Sigmoid colon (tissue), 7 donors: Measurements from ENCODE around the gene PAH. TPM values are rescaled to one million over a fixed set of nuclear protein-coding genes. Genes with fewer than 3 reads are reported as not detected.
"Not testable (repeated sequence)": the region's sequence is repeated elsewhere in the genome, so short reads cannot be mapped to it uniquely, and the experiment has no call there.

Experiments used
- DNase-seq: peaks from one replicate; pipeline ENCODE4 v3.0.0-alpha.2; 2019
- H3K27ac ChIP-seq, 4 donors: fragments of 200-600 bp; sonication (generic); one replicate each; pipeline ENCODE4 v1.5.1; 2016 to 2019; ENCODE audit warnings: mild to moderate bottlenecking in 1 of 4
- H3K27me3 ChIP-seq, 3 donors: fragments of 200-600 bp; sonication (generic); one replicate each; pipeline ENCODE4 v1.5.1; 2019; ENCODE audit warnings: mild to moderate bottlenecking in 1 of 3
- H3K36me3 ChIP-seq, 4 donors: fragments of 200-600 bp; sonication (generic); one replicate each; pipeline ENCODE4 v1.5.1; 2016 to 2019
- H3K4me1 ChIP-seq, 4 donors: fragments of 200-600 bp; sonication (generic); one replicate each; pipeline ENCODE4 v1.5.1; 2017 to 2019
- H3K4me3 ChIP-seq, 4 donors: fragments of 200-600 bp; sonication (generic); one replicate each; pipeline ENCODE4 v1.5.1; 2017 to 2019; ENCODE audit warnings: mild to moderate bottlenecking in 2 of 4, moderate library complexity in 1 of 4
- H3K9me3 ChIP-seq, 4 donors: fragments of 200-600 bp in 3 of 4; sonication (generic) in 3 of 4; one replicate each; pipeline versions ENCODE4 v1.5.1 to v1.6.1; 2013 to 2019
- CTCF ChIP-seq, 4 experiments: fragments of 450-650 bp in 3 of 4; fragments of 200-600 bp in 1 of 4; IDR thresholded peaks; one replicate each; pipeline ENCODE4 v1.5.1; 2016 to 2019; ENCODE audit warnings: antibody characterized with exemption in 4 of 4, mild to moderate bottlenecking in 3 of 4, moderate library complexity in 2 of 4
- EP300 ChIP-seq, 4 donors: sonication (generic); formaldehyde crosslinking; IDR thresholded peaks; one replicate each; pipeline ENCODE4 v1.6.1; 2017; ENCODE audit warnings: antibody characterized with exemption in 4 of 4
- POLR2A ChIP-seq, 2 donors: fragments of 450-650 bp; IDR thresholded peaks; one replicate each; pipeline ENCODE4 v1.6.1; 2016; ENCODE audit warnings: antibody characterized with exemption in 2 of 2, mild to moderate bottlenecking in 2 of 2, moderate library complexity in 2 of 2
- POLR2AphosphoS5 ChIP-seq, 4 donors: sonication (generic); formaldehyde crosslinking; IDR thresholded peaks; one replicate each; pipeline ENCODE4 v1.6.1; 2017; ENCODE audit warnings: antibody characterized with exemption in 4 of 4
- WGBS, 2 donors: extraction: QIAGEN DNeasy Blood & Tissue Kit; methylation state at CpG; one replicate each; pipeline ENCODE4 v1.1.7; 2013; 5-methylcytosine and 5-hydroxymethylcytosine counted together
- intact Hi-C: fragments of 100-400 bp; cut with DNase I; formaldehyde crosslinking; loops from one replicate; pipeline ENCODE4 v1.15.1; 2023
- polyA plus RNA-seq, 3 donors: library from polyadenylated mRNA; stranded (reverse); fragments of 200-250 nt; gene quantifications; one replicate each; pipeline ENCODE4 v1.2.3, GENCODE V29; 2013
- total RNA-seq, 4 donors: library from RNA; depleted of rRNA; stranded (reverse); fragments of >200 nt; gene quantifications; one replicate each; pipeline ENCODE4 v1.1.0, GENCODE V29; 2016
- donor health status: healthy with polysubstance abuse.
- donor health status: Bipolar disorder and iron deficiency.
- donor health status: healthy.

The PAH gene
- total and polyA plus RNA-seq, 7 donors: 0.19 to 1.1 (median 0.46) TPM; not detected in 3

- H3K4me1 ChIP-seq: no peaks in the 10 kb centered on the region
- WGBS, 2 donors: 44 to 75% methylated on average over 4 of the region's 4 CpGs
- no peaks in the 10 kb centered on the region for H3K27me3 ChIP-seq
- no peaks in the 10 kb centered on the region for H3K9me3 ChIP-seq
- intact Hi-C loops: no loop called here
- DNase-seq: no peak
- H3K36me3 ChIP-seq: no peaks in the 10 kb centered on the region
- TF ChIP-seq POLR2AphosphoS5 (IDR thresholded peaks at IDR 0.05): no peak
- no peak for TF ChIP-seq EP300 (IDR thresholded peaks at IDR 0.05)
- no peak for TF ChIP-seq CTCF (IDR thresholded peaks at IDR 0.05)
- TF ChIP-seq POLR2A (IDR thresholded peaks at IDR 0.05): no peak
- H3K4me3 ChIP-seq: no peak overlapping the region
- H3K27ac ChIP-seq: no peak overlapping the region
Measured at GRCh38 chr12:102849722-102850447, 67.2 kb downstream of the PAH start.

GRCh38 chr12:102848832-102849231 is 68.2 kb downstream of the PAH start:
- 89 to 90% methylated on average over 3 of the region's 3 CpGs for WGBS, 2 donors
- H3K36me3 ChIP-seq: no peaks in the 10 kb centered on the region
- TF ChIP-seq POLR2A (IDR thresholded peaks at IDR 0.05) (no peak), EP300 (IDR thresholded peaks at IDR 0.05) (no peak)
- intact Hi-C loops: no loop called here
- H3K9me3 ChIP-seq: no peaks in the 10 kb centered on the region
- H3K27ac ChIP-seq: no peak overlapping the region
- H3K4me1 ChIP-seq: no peaks in the 10 kb centered on the region
- no peaks in the 10 kb centered on the region for H3K27me3 ChIP-seq
- no peak overlapping the region for H3K4me3 ChIP-seq
- DNase-seq: no peak

GRCh38 chr12:102847131-102847530 is 69.9 kb downstream of the PAH start:
- Histone ChIP-seq H3K4me3 (no peak overlapping the region), H3K27me3 (no peaks in the 10 kb centered on the region), H3K36me3 (no peaks in the 10 kb centered on the region), H3K9me3 (no peaks in the 10 kb centered on the region), H3K4me1 (no peaks in the 10 kb centered on the region), H3K27ac (no peak overlapping the region)
- TF ChIP-seq POLR2AphosphoS5 (IDR thresholded peaks at IDR 0.05) (no peak), POLR2A (IDR thresholded peaks at IDR 0.05) (no peak), EP300 (IDR thresholded peaks at IDR 0.05) (no peak), CTCF (IDR thresholded peaks at IDR 0.05) (no peak)
- no peak for DNase-seq
- 78 to 82% methylated on average over 2 of the region's 2 CpGs for WGBS, 2 donors
- intact Hi-C loops: no loop called here

GRCh38 chr12:102833687-102834441 is 83.2 kb downstream of the PAH start:
- TF ChIP-seq POLR2A (IDR thresholded peaks at IDR 0.05) (no peak), POLR2AphosphoS5 (IDR thresholded peaks at IDR 0.05) (no peak), EP300 (IDR thresholded peaks at IDR 0.05) (no peak), CTCF (IDR thresholded peaks at IDR 0.05) (no peak)

GRCh38 chr12:102832826-102833225 is 84.2 kb downstream of the PAH start:
- intact Hi-C loops: not testable (repeated sequence)
- WGBS, 2 donors: 80 to 81% methylated on average over 22 to 24 of the region's 24 CpGs

More at GRCh38 chr12:102833687-102834441, 83.2 kb downstream of the PAH start:
- Histone ChIP-seq H3K36me3 (no peaks in the 10 kb centered on the region), H3K4me3 (no peak overlapping the region), H3K9me3 (no peaks in the 10 kb centered on the region), H3K27ac (no peak overlapping the region), H3K4me1 (no peaks in the 10 kb centered on the region), H3K27me3 (no peaks in the 10 kb centered on the region)
- intact Hi-C loops: no loop called here
- no peak for DNase-seq
- WGBS, 2 donors: 78 to 80% methylated on average over 10 of the region's 10 CpGs

More at GRCh38 chr12:102832826-102833225, 84.2 kb downstream of the PAH start:
- H3K27ac ChIP-seq, DNase-seq, H3K27me3 ChIP-seq, H3K9me3 ChIP-seq, H3K4me1 ChIP-seq, H3K36me3 ChIP-seq, H3K4me3 ChIP-seq: not testable (repeated sequence)
